Measurements from ENCODE around the gene PLLP. TPM values are rescaled to one million over a fixed set of nuclear protein-coding genes. Genes with fewer than 3 reads are reported as not detected.

PLLP gene
- total RNA-seq, 6 donors from 2014 or later = 38.8 to 184 (median 114) TPM

DNA sequence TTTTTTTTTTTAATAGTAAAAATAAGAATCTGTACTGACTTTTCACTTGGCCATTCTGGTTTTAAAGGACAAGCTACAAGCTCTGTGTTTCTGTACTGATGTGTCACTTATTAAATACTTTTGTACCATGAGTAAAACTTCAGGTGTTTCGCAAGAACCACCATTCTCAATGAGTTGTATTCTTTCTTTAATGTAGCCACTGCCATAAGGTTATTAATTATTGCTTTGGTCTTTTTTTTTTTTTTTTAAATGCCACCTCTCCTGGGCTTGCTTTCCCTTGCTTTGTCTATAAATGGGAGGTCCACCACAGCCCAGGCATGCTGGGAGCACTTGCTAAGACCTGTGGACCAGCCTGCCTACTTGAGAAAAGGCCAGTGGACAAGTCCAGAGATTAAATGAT is 31.0 kb downstream of the PLLP start:
- peaks cover 0 to 11% (median 3%) of the 10 kb centered on the region in 4 donors for H3K4me1 ChIP-seq
- ATAC-seq (ENCODE audit: low FRiP score in 2 of 2) (no peak), DNase-seq (no peak)
- H3K36me3 ChIP-seq = peaks cover 52 to 85% (median 77%) of the 10 kb centered on the region in 4 donors
- H3K27ac ChIP-seq = peak overlapping the region in 3 of 4 donors; percentile 6 to 51 (median 33)
- 79 to 87% methylated on average over 1 of the region's 1 CpG for WGBS, 2 donors
- H3K9me3 ChIP-seq = no peaks in the 10 kb centered on the region
- no peaks in the 10 kb centered on the region for H3K27me3 ChIP-seq
- no peak for TF ChIP-seq EP300 (IDR thresholded peaks at IDR 0.05)
- TF ChIP-seq, protein P1, sequence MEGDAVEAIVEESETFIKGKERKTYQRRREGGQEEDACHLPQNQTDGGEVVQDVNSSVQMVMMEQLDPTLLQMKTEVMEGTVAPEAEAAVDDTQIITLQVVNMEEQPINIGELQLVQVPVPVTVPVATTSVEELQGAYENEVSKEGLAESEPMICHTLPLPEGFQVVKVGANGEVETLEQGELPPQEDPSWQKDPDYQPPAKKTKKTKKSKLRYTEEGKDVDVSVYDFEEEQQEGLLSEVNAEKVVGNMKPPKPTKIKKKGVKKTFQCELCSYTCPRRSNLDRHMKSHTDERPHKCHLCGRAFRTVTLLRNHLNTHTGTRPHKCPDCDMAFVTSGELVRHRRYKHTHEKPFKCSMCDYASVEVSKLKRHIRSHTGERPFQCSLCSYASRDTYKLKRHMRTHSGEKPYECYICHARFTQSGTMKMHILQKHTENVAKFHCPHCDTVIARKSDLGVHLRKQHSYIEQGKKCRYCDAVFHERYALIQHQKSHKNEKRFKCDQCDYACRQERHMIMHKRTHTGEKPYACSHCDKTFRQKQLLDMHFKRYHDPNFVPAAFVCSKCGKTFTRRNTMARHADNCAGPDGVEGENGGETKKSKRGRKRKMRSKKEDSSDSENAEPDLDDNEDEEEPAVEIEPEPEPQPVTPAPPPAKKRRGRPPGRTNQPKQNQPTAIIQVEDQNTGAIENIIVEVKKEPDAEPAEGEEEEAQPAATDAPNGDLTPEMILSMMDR (IDR thresholded peaks at IDR 0.05) = no peak
- TF ChIP-seq POLR2A (IDR thresholded peaks at IDR 0.05) = no peak
- no peak for TF ChIP-seq POLR2AphosphoS5 (IDR thresholded peaks at IDR 0.05)
- H3K4me3 ChIP-seq = no peak overlapping the region

DNA sequence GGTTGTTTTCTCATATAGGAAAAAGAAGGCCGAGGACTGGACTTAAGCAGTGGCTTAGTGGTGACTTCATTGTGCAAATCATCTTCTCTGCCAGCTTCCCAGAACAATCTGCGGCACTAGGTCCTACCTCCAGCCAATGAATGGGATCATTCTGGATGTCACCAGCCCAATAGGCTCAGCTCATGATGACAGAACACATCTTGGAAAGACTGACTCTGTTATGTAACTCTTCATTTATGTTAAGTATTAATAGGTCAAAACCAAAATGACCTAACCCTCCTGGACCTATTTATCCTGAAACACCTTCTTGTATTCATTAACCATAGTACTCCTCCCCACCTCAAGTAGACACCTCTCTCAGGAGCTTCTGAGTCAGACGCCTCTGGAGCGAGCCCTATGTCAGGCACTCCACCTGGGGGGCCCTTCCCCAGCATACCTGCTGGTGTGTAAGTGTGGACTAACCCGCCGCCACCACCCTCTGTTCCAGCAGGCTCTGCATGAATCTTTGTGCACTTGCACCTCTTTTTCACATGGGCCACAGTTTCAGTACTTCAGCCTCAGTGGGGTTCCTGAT is 32.2 kb downstream of the PLLP start:
- peak overlapping the region; percentile 30 to 70 (median 56) for H3K27ac ChIP-seq
- peak in 1 of 2 donors; percentile 75 for DNase-seq
- peak; percentile 69 to 90 for ATAC-seq (ENCODE audit: low FRiP score in 2 of 2)
- H3K9me3 ChIP-seq = no peaks in the 10 kb centered on the region
- TF ChIP-seq, protein P1 (IDR thresholded peaks at IDR 0.05) = no peak
- 73 to 84% methylated on average over 6 of the region's 6 CpGs for WGBS, 2 donors
- peaks cover 0 to 11% (median 3%) of the 10 kb centered on the region in 4 donors for H3K4me1 ChIP-seq
- H3K36me3 ChIP-seq = peaks cover 50 to 86% (median 71%) of the 10 kb centered on the region in 4 donors
- no peak overlapping the region for H3K4me3 ChIP-seq
- no peaks in the 10 kb centered on the region for H3K27me3 ChIP-seq

DNA sequence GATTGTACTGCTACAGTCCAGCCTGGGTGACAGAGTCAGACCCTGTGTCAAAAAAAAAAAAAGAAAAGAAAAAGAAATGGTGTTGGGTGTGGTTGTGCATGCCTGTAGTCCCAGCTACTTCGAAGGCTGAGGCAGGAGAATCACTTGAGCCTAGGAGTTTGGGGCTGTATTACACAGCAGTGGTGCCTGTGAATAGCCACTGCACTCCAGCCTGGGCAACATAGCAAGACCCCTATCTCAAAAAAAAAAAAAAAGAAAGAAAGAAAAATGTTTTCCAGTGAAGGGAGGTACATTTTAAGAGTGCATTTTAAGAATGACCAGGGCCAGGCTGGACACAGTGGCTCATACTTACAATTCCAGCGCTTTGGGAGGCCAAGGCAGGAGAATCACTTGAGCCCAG is 33.1 kb downstream of the PLLP start:
- H3K9me3 ChIP-seq = no peaks in the 10 kb centered on the region
- H3K4me1 ChIP-seq = peaks cover 7 to 16% (median 11%) of the 10 kb centered on the region in 4 donors
- DNase-seq (no peak), ATAC-seq (ENCODE audit: low FRiP score in 2 of 2) (no peak)
- peaks cover 45 to 85% (median 65%) of the 10 kb centered on the region in 4 donors for H3K36me3 ChIP-seq
- WGBS, 2 donors = 93 to 95% methylated on average over 2 of the region's 2 CpGs
- TF ChIP-seq POLR2A (IDR thresholded peaks at IDR 0.05) (no peak), EP300 (IDR thresholded peaks at IDR 0.05) (no peak), POLR2AphosphoS5 (IDR thresholded peaks at IDR 0.05) (no peak)
- TF ChIP-seq, protein P1 (IDR thresholded peaks at IDR 0.05) = no peak
- H3K27ac ChIP-seq = peak overlapping the region; percentile 30 to 70 (median 56)
- no peak overlapping the region for H3K4me3 ChIP-seq
- no peaks in the 10 kb centered on the region for H3K27me3 ChIP-seq

DNA sequence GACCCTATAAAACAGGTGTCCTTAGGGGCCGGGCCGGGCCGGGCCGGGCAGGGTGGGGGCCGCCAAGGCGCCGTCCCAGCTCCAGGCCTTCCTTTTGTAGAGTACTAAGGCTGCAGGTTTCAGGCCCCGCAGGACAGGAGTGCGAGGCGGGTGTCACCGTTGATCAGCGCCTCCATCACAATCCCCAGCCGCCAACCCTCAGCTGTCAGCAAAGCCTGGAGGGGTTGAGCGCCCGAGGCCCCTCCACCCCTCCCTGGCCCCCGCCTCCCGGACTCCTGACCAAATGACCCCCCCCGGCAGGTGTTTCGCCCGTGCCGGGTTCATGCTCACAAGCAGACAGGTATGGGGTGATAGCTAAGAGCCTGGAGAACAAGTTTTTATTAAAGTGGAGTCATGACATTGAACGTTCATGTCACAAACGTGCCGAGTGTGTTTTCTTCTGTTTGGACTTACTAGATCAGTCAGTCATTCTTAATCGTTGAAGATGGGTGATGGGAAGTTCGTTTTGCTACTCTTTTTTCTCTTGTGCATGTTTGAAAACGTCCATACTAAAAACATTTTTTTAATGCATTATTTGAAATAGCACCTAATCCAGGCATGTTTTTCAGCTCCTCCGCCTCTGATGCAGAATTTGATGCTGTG is 38.9 kb downstream of the PLLP start:
- 6 to 8% methylated on average over 12 to 17 of the region's 28 CpGs for WGBS, 2 donors
- Histone ChIP-seq H3K9me3 (no peaks in the 10 kb centered on the region), H3K4me3 (peak overlapping the region; percentile 59 to 84 (median 62)), H3K4me1 (peaks cover 17 to 26% (median 22%) of the 10 kb centered on the region in 4 donors), H3K36me3 (peaks cover 13 to 38% (median 25%) of the 10 kb centered on the region in 4 donors), H3K27ac (peak overlapping the region; percentile 90 to 95 (median 93)), H3K27me3 (no peaks in the 10 kb centered on the region)
- ATAC-seq (ENCODE audit: low FRiP score in 2 of 2) = peak; percentile 52 to 57
- TF ChIP-seq, protein P1 (IDR thresholded peaks at IDR 0.05) = no peak
- TF ChIP-seq POLR2AphosphoS5 (IDR thresholded peaks at IDR 0.05) (no peak), POLR2A (IDR thresholded peaks at IDR 0.05) (no peak), EP300 (IDR thresholded peaks at IDR 0.05) (no peak)
- DNase-seq = peak in 1 of 2 donors; percentile 56

Measured in upper lobe of left lung (tissue), 6 donors.